ENCODE results near the gene CXorf38.

GRCh38 chrX:40644176-40644575 lies 3.2 kb downstream of the CXorf38 start:
- TF ChIP-seq EZH2 (IDR thresholded peaks at IDR 0.05; ENCODE audit: low read length) (no peak), CTCF (optimal IDR thresholded peaks at IDR 0.05 in 1 of 3, IDR thresholded peaks at IDR 0.05 in 1 of 3, conservative IDR thresholded peaks at IDR 0.05 in 1 of 3; ENCODE audit: extremely low read depth in 1 of 3, insufficient read depth in 2 of 3, low read length in 3 of 3) (no peak)
